GM21576 (cell line): ENCODE results near the gene AFF3.

ENCODE experiments used
- ATAC-seq: cut with Tn5 transposase; IDR thresholded peaks from one replicate; pipeline ENCODE4 v1.9.1; 2021; ENCODE audit warnings: mild to moderate bottlenecking, moderate library complexity; ENCODE audit not compliant: unreplicated experiment

Gene AFF3

GRCh38 chr2:99841749-99842148, 300.6 kb downstream of the AFF3 start:
- ATAC-seq: no peak

- ATAC-seq: no peak
Observed at GRCh38 chr2:99840831-99841230, 301.6 kb downstream of the AFF3 start.

- ATAC-seq: no peak
Observed at GRCh38 chr2:99836690-99837605, 305.4 kb downstream of the AFF3 start.

- no peak for ATAC-seq
Observed at GRCh38 chr2:99834426-99834825, 308.0 kb downstream of the AFF3 start.

GRCh38 chr2:99833586-99834201, 308.7 kb downstream of the AFF3 start:
- ATAC-seq: no peak

GRCh38 chr2:99832926-99833325, 309.5 kb downstream of the AFF3 start:
- ATAC-seq: no peak

- ATAC-seq: no peak
Observed at GRCh38 chr2:99831772-99832171, 310.6 kb downstream of the AFF3 start.

- no peak for ATAC-seq
Observed at GRCh38 chr2:99827296-99827999, 314.9 kb downstream of the AFF3 start.

GRCh38 chr2:99825630-99826029, 316.8 kb downstream of the AFF3 start:
- no peak for ATAC-seq

GRCh38 chr2:99824758-99825157, 317.6 kb downstream of the AFF3 start:
- no peak for ATAC-seq

GRCh38 chr2:99822474-99823207, 319.7 kb downstream of the AFF3 start:
- no peak for ATAC-seq

GRCh38 chr2:99821984-99822383, 320.4 kb downstream of the AFF3 start:
- no peak for ATAC-seq

- no peak for ATAC-seq
Observed at GRCh38 chr2:99821572-99821971, 320.8 kb downstream of the AFF3 start.

- no peak for ATAC-seq
Observed at GRCh38 chr2:99821039-99821438, 321.4 kb downstream of the AFF3 start.

- no peak for ATAC-seq
Observed at GRCh38 chr2:99819766-99820165, 322.6 kb downstream of the AFF3 start.

- ATAC-seq: no peak
Observed at GRCh38 chr2:99818842-99819241, 323.5 kb downstream of the AFF3 start.

- no peak for ATAC-seq
Observed at GRCh38 chr2:99816908-99817307, 325.5 kb downstream of the AFF3 start.

- ATAC-seq: no peak
Observed at GRCh38 chr2:99812426-99812825, 330.0 kb downstream of the AFF3 start.

- ATAC-seq: no peak
Observed at GRCh38 chr2:99811544-99811943, 330.8 kb downstream of the AFF3 start.

- ATAC-seq: no peak
Observed at GRCh38 chr2:99810225-99810624, 332.2 kb downstream of the AFF3 start.
